A673 (cell line): ENCODE results near the gene NPAS4.

Experiments
- EZH2 ChIP-seq: fragments of 200-600 bp; sonication (generic); IDR thresholded peaks from 2 replicates; pipeline ENCODE4 v1.6.1; 2017; ENCODE audit warnings: borderline replicate concordance, low read depth, mild to moderate bottlenecking, mixed read lengths, antibody characterized with exemption, low read length; ENCODE audit not compliant: poor library complexity, severe bottlenecking
- TF ChIP-seq, protein P1 (sequence below): fragments of 300-800, 200-600 bp; sonication (generic); conservative IDR thresholded peaks from 2 replicates; pipeline ENCODE4 v1.5.1; 2017; ENCODE audit warnings: low read depth, mild to moderate bottlenecking, antibody characterized with exemption, low read length, moderate library complexity, mixed read lengths

- TF ChIP-seq, protein P1, sequence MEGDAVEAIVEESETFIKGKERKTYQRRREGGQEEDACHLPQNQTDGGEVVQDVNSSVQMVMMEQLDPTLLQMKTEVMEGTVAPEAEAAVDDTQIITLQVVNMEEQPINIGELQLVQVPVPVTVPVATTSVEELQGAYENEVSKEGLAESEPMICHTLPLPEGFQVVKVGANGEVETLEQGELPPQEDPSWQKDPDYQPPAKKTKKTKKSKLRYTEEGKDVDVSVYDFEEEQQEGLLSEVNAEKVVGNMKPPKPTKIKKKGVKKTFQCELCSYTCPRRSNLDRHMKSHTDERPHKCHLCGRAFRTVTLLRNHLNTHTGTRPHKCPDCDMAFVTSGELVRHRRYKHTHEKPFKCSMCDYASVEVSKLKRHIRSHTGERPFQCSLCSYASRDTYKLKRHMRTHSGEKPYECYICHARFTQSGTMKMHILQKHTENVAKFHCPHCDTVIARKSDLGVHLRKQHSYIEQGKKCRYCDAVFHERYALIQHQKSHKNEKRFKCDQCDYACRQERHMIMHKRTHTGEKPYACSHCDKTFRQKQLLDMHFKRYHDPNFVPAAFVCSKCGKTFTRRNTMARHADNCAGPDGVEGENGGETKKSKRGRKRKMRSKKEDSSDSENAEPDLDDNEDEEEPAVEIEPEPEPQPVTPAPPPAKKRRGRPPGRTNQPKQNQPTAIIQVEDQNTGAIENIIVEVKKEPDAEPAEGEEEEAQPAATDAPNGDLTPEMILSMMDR, result no peak
- no peak for TF ChIP-seq EZH2
Observed at GRCh38 chr11:66443602-66444001, 22.8 kb downstream of the NPAS4 start.
